ENCODE results near the gene BMPR2.
"Not testable (repeated sequence)": the region's sequence is repeated elsewhere in the genome, so short reads cannot be mapped to it uniquely, and the experiment has no call there.

BMPR2 gene

GRCh38 chr2:202452744-202453143, 76.6 kb downstream of the BMPR2 start:
- no peak for DNase-seq (ENCODE audit: low read depth in 2 of 2)

- no peak for DNase-seq (ENCODE audit: low read depth in 2 of 2)
Observed at GRCh38 chr2:202454536-202454935, 78.4 kb downstream of the BMPR2 start.

GRCh38 chr2:202455114-202455513, 79.0 kb downstream of the BMPR2 start:
- no peak for DNase-seq (ENCODE audit: low read depth in 2 of 2)

- no peak for DNase-seq (ENCODE audit: low read depth in 2 of 2)
Observed at GRCh38 chr2:202460119-202460518, 84.0 kb downstream of the BMPR2 start.

GRCh38 chr2:202479090-202479489, 103.0 kb downstream of the BMPR2 start:
- DNase-seq (ENCODE audit: low read depth in 2 of 2), result no peak

GRCh38 chr2:202479610-202480009, 103.5 kb downstream of the BMPR2 start:
- DNase-seq (ENCODE audit: low read depth in 2 of 2), result no peak

- no peak for DNase-seq (ENCODE audit: low read depth in 2 of 2)
Observed at GRCh38 chr2:202486351-202486750, 110.2 kb downstream of the BMPR2 start.

- no peak for DNase-seq (ENCODE audit: low read depth in 2 of 2)
Observed at GRCh38 chr2:202488671-202489070, 112.5 kb downstream of the BMPR2 start.

- no peak for DNase-seq (ENCODE audit: low read depth in 2 of 2)
Observed at GRCh38 chr2:202490479-202490878, 114.4 kb downstream of the BMPR2 start.

GRCh38 chr2:202491514-202491913, 115.4 kb downstream of the BMPR2 start:
- no peak for DNase-seq (ENCODE audit: low read depth in 2 of 2)

GRCh38 chr2:202494300-202495229, 118.4 kb downstream of the BMPR2 start:
- no peak for DNase-seq (ENCODE audit: low read depth in 2 of 2)

- no peak for DNase-seq (ENCODE audit: low read depth in 2 of 2)
Observed at GRCh38 chr2:202495230-202495604, 119.1 kb downstream of the BMPR2 start.

- DNase-seq (ENCODE audit: low read depth in 2 of 2), result not testable (repeated sequence)
Observed at GRCh38 chr2:202496835-202497472, 120.8 kb downstream of the BMPR2 start.

- DNase-seq (ENCODE audit: low read depth in 2 of 2), result not testable (repeated sequence)
Observed at GRCh38 chr2:202497473-202497866, 121.3 kb downstream of the BMPR2 start.

GRCh38 chr2:202499841-202500240, 123.7 kb downstream of the BMPR2 start:
- DNase-seq (ENCODE audit: low read depth in 2 of 2), result not testable (repeated sequence)

- DNase-seq (ENCODE audit: low read depth in 2 of 2), result not testable (repeated sequence)
Observed at GRCh38 chr2:202503276-202503675, 127.1 kb downstream of the BMPR2 start.

- no peak for DNase-seq (ENCODE audit: low read depth in 2 of 2)
Observed at GRCh38 chr2:202508686-202509085, 132.6 kb downstream of the BMPR2 start.

GRCh38 chr2:202510911-202511310, 134.8 kb downstream of the BMPR2 start:
- DNase-seq (ENCODE audit: low read depth in 2 of 2), result no peak

- no peak for DNase-seq (ENCODE audit: low read depth in 2 of 2)
Observed at GRCh38 chr2:202512176-202512575, 136.0 kb downstream of the BMPR2 start.

GRCh38 chr2:202514732-202515131, 138.6 kb downstream of the BMPR2 start:
- DNase-seq (ENCODE audit: low read depth in 2 of 2), result no peak

GRCh38 chr2:202519453-202519852, 143.3 kb downstream of the BMPR2 start:
- no peak for DNase-seq (ENCODE audit: low read depth in 2 of 2)

GRCh38 chr2:202521470-202521869, 145.3 kb downstream of the BMPR2 start:
- DNase-seq (ENCODE audit: low read depth in 2 of 2), result no peak

GRCh38 chr2:202529389-202529788, 153.3 kb downstream of the BMPR2 start:
- no peak for DNase-seq (ENCODE audit: low read depth in 2 of 2)
